ENCODE data around the gene FLAD1. TPM values are rescaled to one million over a fixed set of nuclear protein-coding genes. Genes with fewer than 3 reads are reported as not detected.

FLAD1 gene
- total RNA-seq, 1 experiment from 2014 or later, result 88.3 TPM

DNA sequence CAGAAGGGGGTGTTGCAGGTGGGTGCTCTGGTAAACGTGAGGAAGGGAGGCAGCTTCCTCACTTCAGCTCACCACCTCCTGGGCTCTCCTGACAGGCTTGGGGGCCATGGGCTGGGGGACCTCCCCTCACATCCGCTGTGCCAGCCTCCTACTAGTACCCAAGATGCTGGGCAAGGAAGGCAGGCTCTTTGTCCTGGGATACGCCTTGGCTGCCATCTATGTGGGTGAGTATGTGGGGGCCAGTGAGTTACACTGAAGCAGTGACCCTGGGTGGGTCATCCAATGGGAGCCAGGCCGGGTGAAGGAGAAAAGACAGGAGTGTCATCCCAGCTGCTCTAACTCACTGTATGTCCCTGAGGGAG is 56.1 kb downstream of the FLAD1 start:
- Mint-ChIP-seq H3K27ac (no peak overlapping the region), H3K4me1 (peaks cover 2% of the 10 kb centered on the region), H3K27me3 (ENCODE audit: low read depth) (peaks cover 10% of the 10 kb centered on the region), H3K9me3 (no peaks in the 10 kb centered on the region), H3K36me3 (no peaks in the 10 kb centered on the region), H3K4me3 (no peak overlapping the region)
- ChIA-PET POLR2A (no interaction called here), CTCF (interaction anchor here (1.5 to 5.5 kb wide), 4 partner anchors 12 to 46 kb away, joined by 6 to 27 read pairs (median 15); partner anchors contain the start of gene ADAM15)
- TF ChIP-seq, protein P1, sequence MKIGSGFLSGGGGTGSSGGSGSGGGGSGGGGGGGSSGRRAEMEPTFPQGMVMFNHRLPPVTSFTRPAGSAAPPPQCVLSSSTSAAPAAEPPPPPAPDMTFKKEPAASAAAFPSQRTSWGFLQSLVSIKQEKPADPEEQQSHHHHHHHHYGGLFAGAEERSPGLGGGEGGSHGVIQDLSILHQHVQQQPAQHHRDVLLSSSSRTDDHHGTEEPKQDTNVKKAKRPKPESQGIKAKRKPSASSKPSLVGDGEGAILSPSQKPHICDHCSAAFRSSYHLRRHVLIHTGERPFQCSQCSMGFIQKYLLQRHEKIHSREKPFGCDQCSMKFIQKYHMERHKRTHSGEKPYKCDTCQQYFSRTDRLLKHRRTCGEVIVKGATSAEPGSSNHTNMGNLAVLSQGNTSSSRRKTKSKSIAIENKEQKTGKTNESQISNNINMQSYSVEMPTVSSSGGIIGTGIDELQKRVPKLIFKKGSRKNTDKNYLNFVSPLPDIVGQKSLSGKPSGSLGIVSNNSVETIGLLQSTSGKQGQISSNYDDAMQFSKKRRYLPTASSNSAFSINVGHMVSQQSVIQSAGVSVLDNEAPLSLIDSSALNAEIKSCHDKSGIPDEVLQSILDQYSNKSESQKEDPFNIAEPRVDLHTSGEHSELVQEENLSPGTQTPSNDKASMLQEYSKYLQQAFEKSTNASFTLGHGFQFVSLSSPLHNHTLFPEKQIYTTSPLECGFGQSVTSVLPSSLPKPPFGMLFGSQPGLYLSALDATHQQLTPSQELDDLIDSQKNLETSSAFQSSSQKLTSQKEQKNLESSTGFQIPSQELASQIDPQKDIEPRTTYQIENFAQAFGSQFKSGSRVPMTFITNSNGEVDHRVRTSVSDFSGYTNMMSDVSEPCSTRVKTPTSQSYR (CRISPR knock-in tag; IDR thresholded peaks at IDR 0.05), result no peak
- no peak for TF ChIP-seq HMGA2 (CRISPR knock-in tag; IDR thresholded peaks at IDR 0.05)
- TF ChIP-seq, protein P2, sequence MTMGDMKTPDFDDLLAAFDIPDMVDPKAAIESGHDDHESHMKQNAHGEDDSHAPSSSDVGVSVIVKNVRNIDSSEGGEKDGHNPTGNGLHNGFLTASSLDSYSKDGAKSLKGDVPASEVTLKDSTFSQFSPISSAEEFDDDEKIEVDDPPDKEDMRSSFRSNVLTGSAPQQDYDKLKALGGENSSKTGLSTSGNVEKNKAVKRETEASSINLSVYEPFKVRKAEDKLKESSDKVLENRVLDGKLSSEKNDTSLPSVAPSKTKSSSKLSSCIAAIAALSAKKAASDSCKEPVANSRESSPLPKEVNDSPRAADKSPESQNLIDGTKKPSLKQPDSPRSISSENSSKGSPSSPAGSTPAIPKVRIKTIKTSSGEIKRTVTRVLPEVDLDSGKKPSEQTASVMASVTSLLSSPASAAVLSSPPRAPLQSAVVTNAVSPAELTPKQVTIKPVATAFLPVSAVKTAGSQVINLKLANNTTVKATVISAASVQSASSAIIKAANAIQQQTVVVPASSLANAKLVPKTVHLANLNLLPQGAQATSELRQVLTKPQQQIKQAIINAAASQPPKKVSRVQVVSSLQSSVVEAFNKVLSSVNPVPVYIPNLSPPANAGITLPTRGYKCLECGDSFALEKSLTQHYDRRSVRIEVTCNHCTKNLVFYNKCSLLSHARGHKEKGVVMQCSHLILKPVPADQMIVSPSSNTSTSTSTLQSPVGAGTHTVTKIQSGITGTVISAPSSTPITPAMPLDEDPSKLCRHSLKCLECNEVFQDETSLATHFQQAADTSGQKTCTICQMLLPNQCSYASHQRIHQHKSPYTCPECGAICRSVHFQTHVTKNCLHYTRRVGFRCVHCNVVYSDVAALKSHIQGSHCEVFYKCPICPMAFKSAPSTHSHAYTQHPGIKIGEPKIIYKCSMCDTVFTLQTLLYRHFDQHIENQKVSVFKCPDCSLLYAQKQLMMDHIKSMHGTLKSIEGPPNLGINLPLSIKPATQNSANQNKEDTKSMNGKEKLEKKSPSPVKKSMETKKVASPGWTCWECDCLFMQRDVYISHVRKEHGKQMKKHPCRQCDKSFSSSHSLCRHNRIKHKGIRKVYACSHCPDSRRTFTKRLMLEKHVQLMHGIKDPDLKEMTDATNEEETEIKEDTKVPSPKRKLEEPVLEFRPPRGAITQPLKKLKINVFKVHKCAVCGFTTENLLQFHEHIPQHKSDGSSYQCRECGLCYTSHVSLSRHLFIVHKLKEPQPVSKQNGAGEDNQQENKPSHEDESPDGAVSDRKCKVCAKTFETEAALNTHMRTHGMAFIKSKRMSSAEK (CRISPR knock-in tag; IDR thresholded peaks at IDR 0.05; ENCODE audit: borderline replicate concordance), result no peak
- TF ChIP-seq, protein P3, sequence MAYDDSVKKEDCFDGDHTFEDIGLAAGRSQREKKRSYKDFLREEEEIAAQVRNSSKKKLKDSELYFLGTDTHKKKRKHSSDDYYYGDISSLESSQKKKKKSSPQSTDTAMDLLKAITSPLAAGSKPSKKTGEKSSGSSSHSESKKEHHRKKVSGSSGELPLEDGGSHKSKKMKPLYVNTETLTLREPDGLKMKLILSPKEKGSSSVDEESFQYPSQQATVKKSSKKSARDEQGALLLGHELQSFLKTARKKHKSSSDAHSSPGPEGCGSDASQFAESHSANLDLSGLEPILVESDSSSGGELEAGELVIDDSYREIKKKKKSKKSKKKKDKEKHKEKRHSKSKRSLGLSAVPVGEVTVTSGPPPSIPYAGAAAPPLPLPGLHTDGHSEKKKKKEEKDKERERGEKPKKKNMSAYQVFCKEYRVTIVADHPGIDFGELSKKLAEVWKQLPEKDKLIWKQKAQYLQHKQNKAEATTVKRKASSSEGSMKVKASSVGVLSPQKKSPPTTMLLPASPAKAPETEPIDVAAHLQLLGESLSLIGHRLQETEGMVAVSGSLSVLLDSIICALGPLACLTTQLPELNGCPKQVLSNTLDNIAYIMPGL (CRISPR knock-in tag; IDR thresholded peaks at IDR 0.05), result no peak
- no peak for TF ChIP-seq NFE2L1 (CRISPR knock-in tag; IDR thresholded peaks at IDR 0.05)
- TF ChIP-seq, protein P4, sequence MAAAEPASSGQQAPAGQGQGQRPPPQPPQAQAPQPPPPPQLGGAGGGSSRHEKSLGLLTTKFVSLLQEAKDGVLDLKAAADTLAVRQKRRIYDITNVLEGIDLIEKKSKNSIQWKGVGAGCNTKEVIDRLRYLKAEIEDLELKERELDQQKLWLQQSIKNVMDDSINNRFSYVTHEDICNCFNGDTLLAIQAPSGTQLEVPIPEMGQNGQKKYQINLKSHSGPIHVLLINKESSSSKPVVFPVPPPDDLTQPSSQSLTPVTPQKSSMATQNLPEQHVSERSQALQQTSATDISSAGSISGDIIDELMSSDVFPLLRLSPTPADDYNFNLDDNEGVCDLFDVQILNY (CRISPR knock-in tag; IDR thresholded peaks at IDR 0.05), result no peak
- TF ChIP-seq, protein P5, sequence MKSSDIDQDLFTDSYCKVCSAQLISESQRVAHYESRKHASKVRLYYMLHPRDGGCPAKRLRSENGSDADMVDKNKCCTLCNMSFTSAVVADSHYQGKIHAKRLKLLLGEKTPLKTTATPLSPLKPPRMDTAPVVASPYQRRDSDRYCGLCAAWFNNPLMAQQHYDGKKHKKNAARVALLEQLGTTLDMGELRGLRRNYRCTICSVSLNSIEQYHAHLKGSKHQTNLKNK (CRISPR knock-in tag; IDR thresholded peaks at IDR 0.05), result no peak
- no peak for TF ChIP-seq SMAD4 (CRISPR knock-in tag; IDR thresholded peaks at IDR 0.05)
- TF ChIP-seq ZNF219 (CRISPR knock-in tag; IDR thresholded peaks at IDR 0.05; ENCODE audit: borderline replicate concordance), result no peak
- TF ChIP-seq IRF2 (CRISPR knock-in tag; IDR thresholded peaks at IDR 0.05; ENCODE audit: borderline replicate concordance, low read depth), result no peak
- TF ChIP-seq GRHL2 (CRISPR knock-in tag; IDR thresholded peaks at IDR 0.05; ENCODE audit: insufficient replicate concordance, severe bottlenecking), result no peak
- TF ChIP-seq, protein P6, sequence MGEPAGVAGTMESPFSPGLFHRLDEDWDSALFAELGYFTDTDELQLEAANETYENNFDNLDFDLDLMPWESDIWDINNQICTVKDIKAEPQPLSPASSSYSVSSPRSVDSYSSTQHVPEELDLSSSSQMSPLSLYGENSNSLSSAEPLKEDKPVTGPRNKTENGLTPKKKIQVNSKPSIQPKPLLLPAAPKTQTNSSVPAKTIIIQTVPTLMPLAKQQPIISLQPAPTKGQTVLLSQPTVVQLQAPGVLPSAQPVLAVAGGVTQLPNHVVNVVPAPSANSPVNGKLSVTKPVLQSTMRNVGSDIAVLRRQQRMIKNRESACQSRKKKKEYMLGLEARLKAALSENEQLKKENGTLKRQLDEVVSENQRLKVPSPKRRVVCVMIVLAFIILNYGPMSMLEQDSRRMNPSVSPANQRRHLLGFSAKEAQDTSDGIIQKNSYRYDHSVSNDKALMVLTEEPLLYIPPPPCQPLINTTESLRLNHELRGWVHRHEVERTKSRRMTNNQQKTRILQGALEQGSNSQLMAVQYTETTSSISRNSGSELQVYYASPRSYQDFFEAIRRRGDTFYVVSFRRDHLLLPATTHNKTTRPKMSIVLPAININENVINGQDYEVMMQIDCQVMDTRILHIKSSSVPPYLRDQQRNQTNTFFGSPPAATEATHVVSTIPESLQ (CRISPR knock-in tag; IDR thresholded peaks at IDR 0.05), result no peak
- TF ChIP-seq, protein P7, sequence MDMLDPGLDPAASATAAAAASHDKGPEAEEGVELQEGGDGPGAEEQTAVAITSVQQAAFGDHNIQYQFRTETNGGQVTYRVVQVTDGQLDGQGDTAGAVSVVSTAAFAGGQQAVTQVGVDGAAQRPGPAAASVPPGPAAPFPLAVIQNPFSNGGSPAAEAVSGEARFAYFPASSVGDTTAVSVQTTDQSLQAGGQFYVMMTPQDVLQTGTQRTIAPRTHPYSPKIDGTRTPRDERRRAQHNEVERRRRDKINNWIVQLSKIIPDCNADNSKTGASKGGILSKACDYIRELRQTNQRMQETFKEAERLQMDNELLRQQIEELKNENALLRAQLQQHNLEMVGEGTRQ (CRISPR knock-in tag; IDR thresholded peaks at IDR 0.05), result no peak
- no peak for TF ChIP-seq TP53 (CRISPR knock-in tag; IDR thresholded peaks at IDR 0.05)
- TF ChIP-seq GABPB1 (CRISPR knock-in tag; IDR thresholded peaks at IDR 0.05), result no peak
- DNase-seq (ENCODE audit: low spot score), result no peak
- ATAC-seq, result no peak
